Measurements from ENCODE around the gene PLSCR2. TPM values are rescaled to one million over a fixed set of nuclear protein-coding genes. Genes with fewer than 3 reads are reported as not detected.
"Not testable (repeated sequence)": the region's sequence is repeated elsewhere in the genome, so short reads cannot be mapped to it uniquely, and the experiment has no call there.

The PLSCR2 gene
- total RNA-seq, 1 donor from 2014 or later, result not detected

GRCh38 chr3:146465693-146466465, 3.5 kb downstream of the PLSCR2 start:
- H3K27ac ChIP-seq (ENCODE audit: low read depth, low read length), result no peak overlapping the region
- no peak overlapping the region for H3K9ac ChIP-seq (ENCODE audit: low read depth in 1 of 3, low read length in 3 of 3)
- no peaks in the 10 kb centered on the region for H3K36me3 ChIP-seq (ENCODE audit: control insufficient read depth in 3 of 3, insufficient read depth in 3 of 3, low read length in 3 of 3)
- H3K4me3 ChIP-seq (ENCODE audit: low read length in 3 of 3), result no peak overlapping the region
- H3K27me3 ChIP-seq (ENCODE audit: control insufficient read depth in 3 of 3, insufficient read depth in 3 of 3, low read length in 3 of 3), result peaks cover 0 to 4% (median 0%) of the 10 kb centered on the region in 3 donors
- no peaks in the 10 kb centered on the region for H3K9me3 ChIP-seq (ENCODE audit: control insufficient read depth in 3 of 3, low read length in 3 of 3)
- H3K4me1 ChIP-seq (ENCODE audit: control insufficient read depth in 3 of 3, insufficient read depth in 3 of 3, low read length in 3 of 3), result peaks cover 0 to 5% (median 0%) of the 10 kb centered on the region in 3 donors

GRCh38 chr3:146464783-146465182, 4.6 kb downstream of the PLSCR2 start:
- H3K27me3 ChIP-seq (ENCODE audit: control insufficient read depth in 3 of 3, insufficient read depth in 3 of 3, low read length in 3 of 3), result peaks cover 0 to 4% (median 0%) of the 10 kb centered on the region in 3 donors
- H3K4me1 ChIP-seq (ENCODE audit: control insufficient read depth in 3 of 3, insufficient read depth in 3 of 3, low read length in 3 of 3), result peaks cover 0 to 5% (median 0%) of the 10 kb centered on the region in 3 donors
- H3K27ac ChIP-seq (ENCODE audit: low read depth, low read length), result no peak overlapping the region
- H3K36me3 ChIP-seq (ENCODE audit: control insufficient read depth in 3 of 3, insufficient read depth in 3 of 3, low read length in 3 of 3), result no peaks in the 10 kb centered on the region
- no peaks in the 10 kb centered on the region for H3K9me3 ChIP-seq (ENCODE audit: control insufficient read depth in 3 of 3, low read length in 3 of 3)
- no peak overlapping the region for H3K9ac ChIP-seq (ENCODE audit: low read depth in 1 of 3, low read length in 3 of 3)
- H3K4me3 ChIP-seq (ENCODE audit: low read length in 3 of 3), result no peak overlapping the region

- Histone ChIP-seq H3K36me3 (ENCODE audit: control insufficient read depth in 3 of 3, insufficient read depth in 3 of 3, low read length in 3 of 3) (no peaks in the 10 kb centered on the region), H3K27me3 (ENCODE audit: control insufficient read depth in 3 of 3, insufficient read depth in 3 of 3, low read length in 3 of 3) (no peaks in the 10 kb centered on the region), H3K9ac (ENCODE audit: low read depth in 1 of 3, low read length in 3 of 3) (no peak overlapping the region), H3K4me1 (ENCODE audit: control insufficient read depth in 3 of 3, insufficient read depth in 3 of 3, low read length in 3 of 3) (peaks cover 0 to 3% (median 0%) of the 10 kb centered on the region in 3 donors), H3K4me3 (ENCODE audit: low read length in 3 of 3) (no peak overlapping the region), H3K27ac (ENCODE audit: low read depth, low read length) (no peak overlapping the region), H3K9me3 (ENCODE audit: control insufficient read depth in 3 of 3, low read length in 3 of 3) (no peaks in the 10 kb centered on the region)
These were observed 5.3 kb downstream of the PLSCR2 start for GRCh38 chr3:146464005-146464595.

- no peak overlapping the region for H3K4me3 ChIP-seq (ENCODE audit: low read length in 3 of 3)
- H3K36me3 ChIP-seq (ENCODE audit: control insufficient read depth in 3 of 3, insufficient read depth in 3 of 3, low read length in 3 of 3), result no peaks in the 10 kb centered on the region
- no peaks in the 10 kb centered on the region for H3K27me3 ChIP-seq (ENCODE audit: control insufficient read depth in 3 of 3, insufficient read depth in 3 of 3, low read length in 3 of 3)
- H3K9me3 ChIP-seq (ENCODE audit: control insufficient read depth in 3 of 3, low read length in 3 of 3), result no peaks in the 10 kb centered on the region
- no peak overlapping the region for H3K9ac ChIP-seq (ENCODE audit: low read depth in 1 of 3, low read length in 3 of 3)
- no peak overlapping the region for H3K27ac ChIP-seq (ENCODE audit: low read depth, low read length)
- no peaks in the 10 kb centered on the region for H3K4me1 ChIP-seq (ENCODE audit: control insufficient read depth in 3 of 3, insufficient read depth in 3 of 3, low read length in 3 of 3)
These were observed 14.6 kb downstream of the PLSCR2 start for GRCh38 chr3:146454796-146455195.

GRCh38 chr3:146449613-146450012, 19.7 kb downstream of the PLSCR2 start:
- Histone ChIP-seq H3K36me3 (ENCODE audit: control insufficient read depth in 3 of 3, insufficient read depth in 3 of 3, low read length in 3 of 3) (no peaks in the 10 kb centered on the region), H3K9me3 (ENCODE audit: control insufficient read depth in 3 of 3, low read length in 3 of 3) (no peaks in the 10 kb centered on the region), H3K27ac (ENCODE audit: low read depth, low read length) (no peak overlapping the region), H3K4me1 (ENCODE audit: control insufficient read depth in 3 of 3, insufficient read depth in 3 of 3, low read length in 3 of 3) (no peaks in the 10 kb centered on the region), H3K4me3 (ENCODE audit: low read length in 3 of 3) (no peak overlapping the region), H3K27me3 (ENCODE audit: control insufficient read depth in 3 of 3, insufficient read depth in 3 of 3, low read length in 3 of 3) (no peaks in the 10 kb centered on the region), H3K9ac (ENCODE audit: low read depth in 1 of 3, low read length in 3 of 3) (no peak overlapping the region)

- Histone ChIP-seq H3K9me3 (ENCODE audit: control insufficient read depth in 3 of 3, low read length in 3 of 3) (no peaks in the 10 kb centered on the region), H3K4me1 (ENCODE audit: control insufficient read depth in 3 of 3, insufficient read depth in 3 of 3, low read length in 3 of 3) (no peaks in the 10 kb centered on the region), H3K36me3 (ENCODE audit: control insufficient read depth in 3 of 3, insufficient read depth in 3 of 3, low read length in 3 of 3) (no peaks in the 10 kb centered on the region), H3K4me3 (ENCODE audit: low read length in 3 of 3) (no peak overlapping the region), H3K27me3 (ENCODE audit: control insufficient read depth in 3 of 3, insufficient read depth in 3 of 3, low read length in 3 of 3) (no peaks in the 10 kb centered on the region), H3K27ac (ENCODE audit: low read depth, low read length) (no peak overlapping the region), H3K9ac (ENCODE audit: low read depth in 1 of 3, low read length in 3 of 3) (no peak overlapping the region)
These were observed 20.3 kb downstream of the PLSCR2 start for GRCh38 chr3:146449076-146449475.

GRCh38 chr3:146446026-146446425, 23.3 kb downstream of the PLSCR2 start:
- H3K4me3 ChIP-seq (ENCODE audit: low read length in 3 of 3), result no peak overlapping the region
- no peak overlapping the region for H3K27ac ChIP-seq (ENCODE audit: low read depth, low read length)
- H3K9me3 ChIP-seq (ENCODE audit: control insufficient read depth in 3 of 3, low read length in 3 of 3), result no peaks in the 10 kb centered on the region
- no peak overlapping the region for H3K9ac ChIP-seq (ENCODE audit: low read depth in 1 of 3, low read length in 3 of 3)
- no peaks in the 10 kb centered on the region for H3K27me3 ChIP-seq (ENCODE audit: control insufficient read depth in 3 of 3, insufficient read depth in 3 of 3, low read length in 3 of 3)
- no peaks in the 10 kb centered on the region for H3K4me1 ChIP-seq (ENCODE audit: control insufficient read depth in 3 of 3, insufficient read depth in 3 of 3, low read length in 3 of 3)
- no peaks in the 10 kb centered on the region for H3K36me3 ChIP-seq (ENCODE audit: control insufficient read depth in 3 of 3, insufficient read depth in 3 of 3, low read length in 3 of 3)

GRCh38 chr3:146440310-146440709, 29.1 kb downstream of the PLSCR2 start:
- H3K4me3 ChIP-seq (ENCODE audit: low read length in 3 of 3); H3K36me3 ChIP-seq (ENCODE audit: control insufficient read depth in 3 of 3, insufficient read depth in 3 of 3, low read length in 3 of 3); H3K27me3 ChIP-seq (ENCODE audit: control insufficient read depth in 3 of 3, insufficient read depth in 3 of 3, low read length in 3 of 3); H3K4me1 ChIP-seq (ENCODE audit: control insufficient read depth in 3 of 3, insufficient read depth in 3 of 3, low read length in 3 of 3); H3K9me3 ChIP-seq (ENCODE audit: control insufficient read depth in 3 of 3, low read length in 3 of 3); H3K9ac ChIP-seq (ENCODE audit: low read depth in 1 of 3, low read length in 3 of 3); H3K27ac ChIP-seq (ENCODE audit: low read depth, low read length): not testable (repeated sequence)

- H3K9me3 ChIP-seq (ENCODE audit: control insufficient read depth in 3 of 3, low read length in 3 of 3), result peaks cover 0 to 3% (median 0%) of the 10 kb centered on the region in 3 donors
- H3K9ac ChIP-seq (ENCODE audit: low read depth in 1 of 3, low read length in 3 of 3), result no peak overlapping the region
- H3K4me1 ChIP-seq (ENCODE audit: control insufficient read depth in 3 of 3, insufficient read depth in 3 of 3, low read length in 3 of 3), result no peaks in the 10 kb centered on the region
- no peak overlapping the region for H3K4me3 ChIP-seq (ENCODE audit: low read length in 3 of 3)
- no peaks in the 10 kb centered on the region for H3K27me3 ChIP-seq (ENCODE audit: control insufficient read depth in 3 of 3, insufficient read depth in 3 of 3, low read length in 3 of 3)
- no peak overlapping the region for H3K27ac ChIP-seq (ENCODE audit: low read depth, low read length)
- H3K36me3 ChIP-seq (ENCODE audit: control insufficient read depth in 3 of 3, insufficient read depth in 3 of 3, low read length in 3 of 3), result no peaks in the 10 kb centered on the region
These were observed 37.3 kb downstream of the PLSCR2 start for GRCh38 chr3:146432066-146432465.

GRCh38 chr3:146431240-146431639, 38.1 kb downstream of the PLSCR2 start:
- Histone ChIP-seq H3K27me3 (ENCODE audit: control insufficient read depth in 3 of 3, insufficient read depth in 3 of 3, low read length in 3 of 3) (no peaks in the 10 kb centered on the region), H3K36me3 (ENCODE audit: control insufficient read depth in 3 of 3, insufficient read depth in 3 of 3, low read length in 3 of 3) (no peaks in the 10 kb centered on the region), H3K4me1 (ENCODE audit: control insufficient read depth in 3 of 3, insufficient read depth in 3 of 3, low read length in 3 of 3) (no peaks in the 10 kb centered on the region), H3K4me3 (ENCODE audit: low read length in 3 of 3) (peak overlapping the region in 1 of 3 donors; percentile 22), H3K9me3 (ENCODE audit: control insufficient read depth in 3 of 3, low read length in 3 of 3) (peaks cover 0 to 3% (median 0%) of the 10 kb centered on the region in 3 donors), H3K27ac (ENCODE audit: low read depth, low read length) (no peak overlapping the region), H3K9ac (ENCODE audit: low read depth in 1 of 3, low read length in 3 of 3) (no peak overlapping the region)

All from skeletal muscle tissue (tissue), 4 donors.